ENCODE measurements around the gene SCGN.

GRCh38 chr6:25642667-25643328 lies 9.2 kb upstream of the SCGN start:
- no peak for TF ChIP-seq CTCF (IDR thresholded peaks at IDR 0.05)
- no peak for TF ChIP-seq POLR2A (IDR thresholded peaks at IDR 0.05)
